Right lobe of liver (tissue), 4 donors: ENCODE measurements around the gene MYL10.

Source experiments
- CTCF ChIP-seq, 4 donors: fragments of 200-600 bp in 3 of 4; fragments of 450-650 bp in 1 of 4; IDR thresholded peaks; one replicate each; pipeline versions ENCODE4 v1.5.1 to v1.8.0; 2016 to 2022; ENCODE audit warnings: antibody characterized with exemption in 4 of 4, mild to moderate bottlenecking in 2 of 4
- POLR2A ChIP-seq: fragments of 450-650 bp; IDR thresholded peaks from one replicate; pipeline ENCODE4 v1.6.1; 2017; ENCODE audit warnings: antibody characterized with exemption, mild to moderate bottlenecking
- donor health status: DM: no; HTN: no; CAD: no.
- donor health status: DM: no; HTN: no; CAD: no.
- donor health status: DM: no; HTN: yes; CAD: no.

GRCh38 chr7:101677797-101678479 is 48.8 kb upstream of the MYL10 start:
- TF ChIP-seq CTCF (IDR thresholded peaks at IDR 0.05) (no peak), POLR2A (no peak)
